Keratinocyte (primary cell): Measurements from ENCODE around the gene ATL3. TPM values are rescaled to one million over a fixed set of nuclear protein-coding genes. Genes with fewer than 3 reads are reported as not detected.

Experiments
- DNase-seq: peaks from one replicate; pipeline ENCODE4 v3.0.0-alpha.2; 2011; ENCODE audit warnings: low read depth, missing footprints, low spot score
- FAIRE-seq: peaks from 2 replicates; lab custom pipeline; 2011; peaks lifted over from hg19 to GRCh38; lab: Jason Lieb, UNC
- H2AFZ ChIP-seq: 2 replicates; pipeline ENCODE4 v1.6.0; 2012; ENCODE audit warnings: low read length, control low read depth, inconsistent platforms; ENCODE audit not compliant: control insufficient read depth
- H3K27ac ChIP-seq: 2 replicates; pipeline ENCODE4 v1.5.1; 2011; ENCODE audit warnings: low read length; ENCODE audit not compliant: control insufficient read depth, insufficient read depth
- H3K27me3 ChIP-seq: 3 replicates; pipeline ENCODE4 v1.6.0; 2011; ENCODE audit warnings: low read length; ENCODE audit not compliant: control insufficient read depth, insufficient read depth; ENCODE audit errors: extremely low read depth
- H3K36me3 ChIP-seq, 2 experiments: 2 replicates in 1 of 2; 3 replicates in 1 of 2; pipeline ENCODE4 v1.5.1; 2011; ENCODE audit warnings: low read length in 2 of 2, mild to moderate bottlenecking in 1 of 2; ENCODE audit not compliant: control insufficient read depth in 2 of 2, insufficient read depth in 2 of 2; ENCODE audit errors: extremely low read depth in 1 of 2
- H3K4me1 ChIP-seq: 3 replicates; pipeline ENCODE4 v1.5.1; 2011; ENCODE audit warnings: low read length; ENCODE audit not compliant: control insufficient read depth, insufficient read depth; ENCODE audit errors: extremely low read depth
- H3K4me2 ChIP-seq: 3 replicates; pipeline ENCODE4 v1.6.0; 2011; ENCODE audit warnings: low read depth, low read length; ENCODE audit not compliant: control insufficient read depth, insufficient read depth; ENCODE audit errors: extremely low read depth
- H3K4me3 ChIP-seq, 3 experiments: fragments of 200-600 bp in 1 of 3; sonication (generic) in 1 of 3; 2 replicates in 2 of 3; 3 replicates in 1 of 3; pipeline ENCODE4 v1.5.1; 2011 to 2016; ENCODE audit warnings: low read length in 3 of 3, mild to moderate bottlenecking in 3 of 3, control low read depth in 2 of 3, inconsistent platforms in 1 of 3, low read depth in 1 of 3, mixed read lengths in 1 of 3, mixed run types in 1 of 3, moderate library complexity in 1 of 3; ENCODE audit not compliant: control insufficient read depth in 2 of 3, insufficient read depth in 2 of 3; ENCODE audit errors: extremely low read depth in 1 of 3
- H3K79me2 ChIP-seq: 2 replicates; pipeline ENCODE4 v1.6.0; 2012; ENCODE audit warnings: low read length; ENCODE audit not compliant: control insufficient read depth, insufficient read depth
- H3K9ac ChIP-seq: 3 replicates; pipeline ENCODE4 v1.6.0; 2011; ENCODE audit warnings: low read length; ENCODE audit not compliant: control insufficient read depth, insufficient read depth; ENCODE audit errors: extremely low read depth
- H3K9me1 ChIP-seq: 3 replicates; pipeline ENCODE4 v1.6.0; 2011; ENCODE audit warnings: low read length; ENCODE audit not compliant: control insufficient read depth, insufficient read depth; ENCODE audit errors: extremely low read depth
- H3K9me3 ChIP-seq: 2 replicates; pipeline ENCODE4 v1.5.1; 2012; ENCODE audit warnings: low read depth, low read length; ENCODE audit not compliant: control insufficient read depth
- H4K20me1 ChIP-seq: 3 replicates; pipeline ENCODE4 v1.6.0; 2011; ENCODE audit warnings: low read length; ENCODE audit not compliant: control insufficient read depth, insufficient read depth; ENCODE audit errors: extremely low read depth
- CTCF ChIP-seq, 3 experiments: IDR thresholded peaks in 1 of 3; conservative IDR thresholded peaks in 1 of 3; optimal IDR thresholded peaks in 1 of 3; 2 replicates in 2 of 3; 3 replicates in 1 of 3; pipeline versions ENCODE3 to v1.5.1; 2011; ENCODE audit warnings: low read length in 3 of 3, mild to moderate bottlenecking in 3 of 3, moderate library complexity in 2 of 3, control low read depth in 1 of 3, inconsistent platforms in 1 of 3; ENCODE audit not compliant: insufficient read depth in 2 of 3; ENCODE audit errors: extremely low read depth in 1 of 3
- EZH2 ChIP-seq: IDR thresholded peaks from one replicate; pipeline ENCODE4 v1.6.1; 2012; ENCODE audit warnings: inconsistent platforms, mild to moderate bottlenecking, low read length, moderate library complexity
- dilution Hi-C: fragments of 300-500 bp; cut with MboI; formaldehyde crosslinking; loops from one replicate; pipeline ENCODE4 v1.7.0; 2020; ENCODE audit warnings: low sequenced_read_pairs; ENCODE audit not compliant: extremely low pct_ligation_motif_present
- polyA plus RNA-seq, 5 experiments: library from polyadenylated mRNA; depleted of rRNA in 3 of 5; stranded (reverse) in 3 of 5; stranded (forward) in 1 of 5; unstranded in 1 of 5; fragments of >200 nt; gene quantifications; 1 replicate in 1 of 5; 2 replicates in 3 of 5; 3 replicates in 1 of 5; pipeline versions ENCODE4 v1.2.1 to v1.2.3, GENCODE V29; 2011 to 2012; ENCODE audit warnings: missing spikeins in 2 of 5, low read depth in 1 of 5, low replicate concordance in 1 of 5

Gene ATL3
- polyA plus RNA-seq, 1 donor (not counting 4 experiments of a cell fraction or from before 2014, with no cell fraction given): 36.5 TPM

GRCh38 chr11:63672156-63672463, 934 bp upstream of the ATL3 start:
- Histone ChIP-seq H3K9me1 (no peaks in the 10 kb centered on the region), H4K20me1 (no peaks in the 10 kb centered on the region), H3K79me2 (peaks cover 23% of the 10 kb centered on the region), H3K27me3 (no peaks in the 10 kb centered on the region), H3K4me1 (peaks cover 38% of the 10 kb centered on the region), H3K9me3 (no peaks in the 10 kb centered on the region), H3K36me3 (no peaks in the 10 kb centered on the region), H3K27ac (no peak overlapping the region), H2AFZ (no peak overlapping the region), H3K9ac (no peak overlapping the region), H3K4me2 (no peak overlapping the region), H3K4me3 (no peak overlapping the region)
- dilution Hi-C loops: no loop called here
- DNase-seq: no peak
- TF ChIP-seq EZH2 (no peak), CTCF (optimal IDR thresholded peaks at IDR 0.05 in 1 of 3, IDR thresholded peaks at IDR 0.05 in 1 of 3, conservative IDR thresholded peaks at IDR 0.05 in 1 of 3; ENCODE audit: extremely low read depth in 1 of 3, insufficient read depth in 2 of 3, low read length in 3 of 3) (no peak)
- no peak for FAIRE-seq

GRCh38 chr11:63670433-63671321, 499 bp downstream of the ATL3 start:
- Histone ChIP-seq H3K4me2 (peak overlapping the region; percentile 57), H2AFZ (peak overlapping the region; percentile 68), H3K9ac (peak overlapping the region; percentile 71), H3K27ac (peak overlapping the region; percentile 70), H3K9me1 (no peaks in the 10 kb centered on the region), H4K20me1 (no peaks in the 10 kb centered on the region), H3K9me3 (no peaks in the 10 kb centered on the region), H3K4me3 (peak overlapping the region; percentile 60 to 73 (median 61)), H3K79me2 (peaks cover 36% of the 10 kb centered on the region), H3K27me3 (no peaks in the 10 kb centered on the region), H3K4me1 (peaks cover 52% of the 10 kb centered on the region), H3K36me3 (no peaks in the 10 kb centered on the region)
- peak; percentile 38 to 65 (median 44) for TF ChIP-seq CTCF (optimal IDR thresholded peaks at IDR 0.05 in 1 of 3, IDR thresholded peaks at IDR 0.05 in 1 of 3, conservative IDR thresholded peaks at IDR 0.05 in 1 of 3; ENCODE audit: extremely low read depth in 1 of 3, insufficient read depth in 2 of 3, low read length in 3 of 3)
- no peak for TF ChIP-seq EZH2
- DNase-seq (no peak), FAIRE-seq (no peak)
- dilution Hi-C loops: no loop called here
